Trophoblast cell (in vitro differentiated cells and primary cell): ENCODE data around the gene SEC22A.

ENCODE experiments used
- DNase-seq, 2 donors: peaks; one replicate each; pipeline ENCODE4 v3.0.0-alpha.2; 2016
- H2AFZ ChIP-seq: 2 replicates; pipeline ENCODE4 v1.6.1; 2013; ENCODE audit warnings: low read length, moderate library complexity, mild to moderate bottlenecking; ENCODE audit not compliant: insufficient read depth, poor library complexity
- H2AK5ac ChIP-seq: 2 replicates; pipeline ENCODE4 v1.6.1; 2013; ENCODE audit warnings: mild to moderate bottlenecking, low read length
- H2BK120ac ChIP-seq: 2 replicates; pipeline ENCODE4 v1.6.1; 2013; ENCODE audit warnings: low read length, mild to moderate bottlenecking, moderate library complexity; ENCODE audit not compliant: insufficient read depth, poor library complexity
- H2BK12ac ChIP-seq: 2 replicates; pipeline ENCODE4 v1.6.1; 2013; ENCODE audit warnings: mild to moderate bottlenecking, low read length, moderate library complexity
- H2BK5ac ChIP-seq: 2 replicates; pipeline ENCODE4 v1.6.1; 2013; ENCODE audit warnings: low read length, low read depth, moderate library complexity, mild to moderate bottlenecking; ENCODE audit not compliant: poor library complexity
- H3K14ac ChIP-seq: 2 replicates; pipeline ENCODE4 v1.6.1; 2013; ENCODE audit warnings: mild to moderate bottlenecking, low read length
- H3K18ac ChIP-seq: 2 replicates; pipeline ENCODE4 v1.6.1; 2013; ENCODE audit warnings: mild to moderate bottlenecking, low read length
- H3K23ac ChIP-seq: 2 replicates; pipeline ENCODE4 v1.6.1; 2013; ENCODE audit warnings: low read length
- H3K27ac ChIP-seq: 2 replicates; pipeline ENCODE4 v1.5.1; 2013; ENCODE audit warnings: low read depth, mild to moderate bottlenecking, inconsistent platforms, low read length, moderate library complexity
- H3K27me3 ChIP-seq: 2 replicates; pipeline ENCODE4 v1.6.1; 2013; ENCODE audit warnings: inconsistent platforms, mild to moderate bottlenecking, low read length, moderate library complexity; ENCODE audit not compliant: insufficient read depth
- H3K36me3 ChIP-seq, 2 experiments: 1 replicate in 1 of 2; 2 replicates in 1 of 2; pipeline ENCODE4 v1.6.1; 2013; ENCODE audit warnings: low read length in 2 of 2, mild to moderate bottlenecking in 2 of 2, moderate library complexity in 1 of 2; ENCODE audit not compliant: insufficient read depth in 2 of 2, control insufficient read depth in 1 of 2
- H3K4ac ChIP-seq: 2 replicates; pipeline ENCODE4 v1.6.1; 2013; ENCODE audit warnings: low read depth, mild to moderate bottlenecking, low read length, moderate library complexity
- H3K4me1 ChIP-seq, 2 experiments: 1 replicate in 1 of 2; 2 replicates in 1 of 2; pipeline ENCODE4 v1.6.1; 2013; ENCODE audit warnings: low read length in 2 of 2, mild to moderate bottlenecking in 2 of 2, moderate library complexity in 1 of 2; ENCODE audit not compliant: insufficient read depth in 2 of 2, control insufficient read depth in 1 of 2
- H3K4me2 ChIP-seq: 2 replicates; pipeline ENCODE4 v1.6.1; 2013; ENCODE audit warnings: inconsistent platforms, mild to moderate bottlenecking, low read length, moderate library complexity
- H3K4me3 ChIP-seq: 2 replicates; pipeline ENCODE4 v1.5.1; 2013; ENCODE audit warnings: mild to moderate bottlenecking, low read depth, low read length, inconsistent platforms
- H3K79me1 ChIP-seq: one replicate; pipeline ENCODE4 v1.6.1; 2013; ENCODE audit warnings: low read length
- H3K79me2 ChIP-seq: 2 replicates; pipeline ENCODE4 v1.6.1; 2013; ENCODE audit warnings: low read length, mild to moderate bottlenecking; ENCODE audit not compliant: control insufficient read depth, insufficient read depth, poor library complexity
- H3K9ac ChIP-seq: 2 replicates; pipeline ENCODE4 v1.6.1; 2013; ENCODE audit warnings: mild to moderate bottlenecking, low read length
- H3K9me3 ChIP-seq: 2 replicates; pipeline ENCODE4 v1.6.1; 2013; ENCODE audit warnings: low read depth, mild to moderate bottlenecking, control low read depth, inconsistent platforms, low read length; ENCODE audit not compliant: insufficient read depth
- H4K12ac ChIP-seq: 2 replicates; pipeline ENCODE4 v1.6.1; 2013; ENCODE audit warnings: low read depth, mild to moderate bottlenecking, low read length, moderate library complexity
- H4K8ac ChIP-seq: 2 replicates; pipeline ENCODE4 v1.6.1; 2013; ENCODE audit warnings: low read depth, mild to moderate bottlenecking, low read length, moderate library complexity
- H4K91ac ChIP-seq: one replicate; pipeline ENCODE4 v1.6.1; 2013; ENCODE audit warnings: low read depth, mild to moderate bottlenecking, low read length, moderate library complexity
- WGBS: extraction: QIAGEN DNeasy Blood & Tissue Kit; methylation state at CpG from one replicate; pipeline ENCODE4 v1.1.7; 2013; ENCODE audit warnings: missing lambda C conversion rate; ENCODE audit not compliant: insufficient read length, insufficient coverage; ENCODE audit errors: extremely low coverage; 5-methylcytosine and 5-hydroxymethylcytosine counted together

Gene SEC22A

GRCh38 chr3:123287051-123287961 lies 85.6 kb downstream of the SEC22A start:
- Histone ChIP-seq H2BK12ac (no peak overlapping the region), H2AK5ac (no peak overlapping the region), H3K36me3 (no peaks in the 10 kb centered on the region), H3K9ac (no peak overlapping the region), H3K79me1 (no peaks in the 10 kb centered on the region), H4K91ac (no peak overlapping the region), H4K8ac (no peak overlapping the region), H3K14ac (no peak overlapping the region), H3K9me3 (no peaks in the 10 kb centered on the region), H3K18ac (no peak overlapping the region), H3K4me3 (no peak overlapping the region), H2BK5ac (no peak overlapping the region), H2BK120ac (no peak overlapping the region), H3K4me2 (no peak overlapping the region), H4K12ac (no peak overlapping the region), H2AFZ (no peak overlapping the region), H3K23ac (no peak overlapping the region), H3K4me1 (peaks cover 6 to 11% of the 10 kb centered on the region in 2 experiments), H3K4ac (no peak overlapping the region), H3K79me2 (no peaks in the 10 kb centered on the region), H3K27ac (no peak overlapping the region), H3K27me3 (no peaks in the 10 kb centered on the region)
- no peak for DNase-seq
- no CpG with 5 or more reads among the region's 14 CpGs for WGBS

- Histone ChIP-seq H4K91ac (no peak overlapping the region), H4K12ac (no peak overlapping the region), H3K4ac (no peak overlapping the region), H3K79me2 (no peaks in the 10 kb centered on the region), H3K4me2 (no peak overlapping the region), H3K9me3 (no peaks in the 10 kb centered on the region), H4K8ac (no peak overlapping the region), H3K23ac (no peak overlapping the region), H3K14ac (no peak overlapping the region), H3K36me3 (no peaks in the 10 kb centered on the region), H3K79me1 (no peaks in the 10 kb centered on the region), H3K27me3 (no peaks in the 10 kb centered on the region), H3K9ac (no peak overlapping the region), H2BK5ac (no peak overlapping the region), H2AK5ac (no peak overlapping the region), H3K27ac (no peak overlapping the region), H3K18ac (no peak overlapping the region), H3K4me3 (no peak overlapping the region), H3K4me1 (peaks cover 6 to 11% of the 10 kb centered on the region in 2 experiments), H2BK120ac (no peak overlapping the region), H2BK12ac (no peak overlapping the region), H2AFZ (no peak overlapping the region)
- no CpG with 5 or more reads among the region's 6 CpGs for WGBS
- no peak for DNase-seq
Observed at GRCh38 chr3:123287962-123288302, 86.2 kb downstream of the SEC22A start.

GRCh38 chr3:123289391-123290106 lies 87.8 kb downstream of the SEC22A start:
- no peak overlapping the region for H3K9ac ChIP-seq

GRCh38 chr3:123290107-123290930 lies 88.6 kb downstream of the SEC22A start:
- Histone ChIP-seq H3K79me2 (no peaks in the 10 kb centered on the region), H3K4ac (no peak overlapping the region), H2BK12ac (no peak overlapping the region), H3K36me3 (no peaks in the 10 kb centered on the region), H3K27ac (no peak overlapping the region), H3K27me3 (no peaks in the 10 kb centered on the region), H3K4me1 (peaks cover 4 to 9% of the 10 kb centered on the region in 2 experiments), H2BK5ac (no peak overlapping the region), H3K4me3 (no peak overlapping the region), H3K23ac (no peak overlapping the region), H3K9me3 (peaks cover 1% of the 10 kb centered on the region), H3K18ac (no peak overlapping the region), H4K91ac (no peak overlapping the region), H4K12ac (no peak overlapping the region), H3K9ac (no peak overlapping the region), H4K8ac (no peak overlapping the region), H3K14ac (no peak overlapping the region), H2BK120ac (no peak overlapping the region), H3K4me2 (no peak overlapping the region), H2AFZ (no peak overlapping the region), H3K79me1 (no peaks in the 10 kb centered on the region), H2AK5ac (no peak overlapping the region)
- no peak for DNase-seq
- no CpG with 5 or more reads among the region's 13 CpGs for WGBS

More at GRCh38 chr3:123289391-123290106, 87.8 kb downstream of the SEC22A start:
- no peaks in the 10 kb centered on the region for H3K9me3 ChIP-seq
- H4K8ac ChIP-seq: no peak overlapping the region
- no peak overlapping the region for H2AK5ac ChIP-seq
- no peaks in the 10 kb centered on the region for H3K79me1 ChIP-seq
- H3K27me3 ChIP-seq: no peaks in the 10 kb centered on the region
- H2BK5ac ChIP-seq: no peak overlapping the region
- H2BK12ac ChIP-seq: no peak overlapping the region
- H3K27ac ChIP-seq: no peak overlapping the region
- no peaks in the 10 kb centered on the region for H3K79me2 ChIP-seq
- no peak overlapping the region for H3K14ac ChIP-seq
- no peak overlapping the region for H3K18ac ChIP-seq
- H4K12ac ChIP-seq: no peak overlapping the region
- H2BK120ac ChIP-seq: no peak overlapping the region
- no peak overlapping the region for H2AFZ ChIP-seq
- no CpG with 5 or more reads among the region's 20 CpGs for WGBS
- H3K4me2 ChIP-seq: no peak overlapping the region
- H3K23ac ChIP-seq: no peak overlapping the region
- peaks cover 6 to 11% of the 10 kb centered on the region in 2 experiments for H3K4me1 ChIP-seq
- no peak overlapping the region for H3K4ac ChIP-seq
- no peak for DNase-seq
- no peak overlapping the region for H4K91ac ChIP-seq
- no peak overlapping the region for H3K4me3 ChIP-seq
- H3K36me3 ChIP-seq: no peaks in the 10 kb centered on the region
